Smooth muscle cell (in vitro differentiated cells): ENCODE data around the gene MACF1. TPM values are rescaled to one million over a fixed set of nuclear protein-coding genes. Genes with fewer than 3 reads are reported as not detected.

Source experiments
- DNase-seq: peaks from one replicate; lab custom pipeline; 2025; ENCODE audit not compliant: unreplicated experiment; lab: John Stamatoyannopoulos, UW
- H2AFZ ChIP-seq: fragments of 200-600 bp; sonication (generic); 2 replicates; pipeline ENCODE4 v1.6.0; 2016; ENCODE audit warnings: antibody characterized with exemption, low read depth, mild to moderate bottlenecking
- H3F3A ChIP-seq: fragments of 200-600 bp; sonication (generic); 2 replicates; pipeline ENCODE4 v1.6.0; 2017; ENCODE audit warnings: antibody characterized with exemption, low read depth
- H3K27ac ChIP-seq: fragments of 200-600 bp; sonication (generic); 2 replicates; pipeline ENCODE4 v1.5.1; 2016; ENCODE audit warnings: low read depth, mild to moderate bottlenecking
- H3K27me3 ChIP-seq: fragments of 200-600 bp; sonication (generic); 2 replicates; pipeline ENCODE4 v1.6.1; 2016; ENCODE audit warnings: low read depth, mild to moderate bottlenecking
- H3K36me3 ChIP-seq: fragments of 200-600 bp; sonication (generic); 2 replicates; pipeline ENCODE4 v1.5.1; 2016; ENCODE audit warnings: low read depth
- H3K4me1 ChIP-seq: fragments of 200-600 bp; sonication (generic); 2 replicates; pipeline ENCODE4 v1.5.1; 2016; ENCODE audit warnings: low read depth
- H3K4me2 ChIP-seq: fragments of 200-600 bp; sonication (generic); 2 replicates; pipeline ENCODE4 v1.6.0; 2016; ENCODE audit warnings: mild to moderate bottlenecking
- H3K4me3 ChIP-seq: fragments of 200-600 bp; sonication (generic); 2 replicates; pipeline ENCODE4 v1.5.1; 2016; ENCODE audit warnings: mild to moderate bottlenecking
- H3K79me2 ChIP-seq: fragments of 200-600 bp; sonication (generic); 2 replicates; pipeline ENCODE4 v1.6.0; 2016; ENCODE audit warnings: low read depth, mild to moderate bottlenecking
- H3K9ac ChIP-seq: fragments of 200-600 bp; sonication (generic); 2 replicates; pipeline ENCODE4 v1.6.0; 2016; ENCODE audit warnings: low read depth
- H3K9me3 ChIP-seq: fragments of 200-600 bp; sonication (generic); replicated peaks from 2 replicates; pipeline ENCODE4 v1.5.1; 2016; ENCODE audit warnings: low read depth
- H4K20me1 ChIP-seq: fragments of 200-600 bp; sonication (generic); 2 replicates; pipeline ENCODE4 v1.6.0; 2016; ENCODE audit warnings: low read depth
- WGBS: methylation state at CpG from one replicate; pipeline ENCODE4 v1.1.7; 2016; ENCODE audit warnings: low lambda C conversion rate; 5-methylcytosine and 5-hydroxymethylcytosine counted together
- polyA plus RNA-seq: library from polyadenylated mRNA; unstranded; fragments of >200 nt; fragmentation: Nextera tagmentation; extraction: Ambion mirVana; gene quantifications from 2 replicates; pipeline ENCODE4 v1.2.1, GENCODE V29; 2016
- total RNA-seq: library from RNA; depleted of rRNA; stranded (reverse); fragments of >200 nt; gene quantifications from 2 replicates; pipeline ENCODE4 v1.2.3, GENCODE V29; 2014
- TF ChIP-seq, protein P1 (sequence below): fragments of 200-600 bp; sonication (generic); IDR thresholded peaks from 2 replicates; pipeline ENCODE4 v1.5.1; 2017; ENCODE audit warnings: borderline replicate concordance, mild to moderate bottlenecking, antibody characterized with exemption; ENCODE audit not compliant: insufficient read depth, poor library complexity, severe bottlenecking

MACF1 gene
- total and polyA plus RNA-seq, 2 experiments from 2014 or later, result 36.9 to 195 TPM

DNA sequence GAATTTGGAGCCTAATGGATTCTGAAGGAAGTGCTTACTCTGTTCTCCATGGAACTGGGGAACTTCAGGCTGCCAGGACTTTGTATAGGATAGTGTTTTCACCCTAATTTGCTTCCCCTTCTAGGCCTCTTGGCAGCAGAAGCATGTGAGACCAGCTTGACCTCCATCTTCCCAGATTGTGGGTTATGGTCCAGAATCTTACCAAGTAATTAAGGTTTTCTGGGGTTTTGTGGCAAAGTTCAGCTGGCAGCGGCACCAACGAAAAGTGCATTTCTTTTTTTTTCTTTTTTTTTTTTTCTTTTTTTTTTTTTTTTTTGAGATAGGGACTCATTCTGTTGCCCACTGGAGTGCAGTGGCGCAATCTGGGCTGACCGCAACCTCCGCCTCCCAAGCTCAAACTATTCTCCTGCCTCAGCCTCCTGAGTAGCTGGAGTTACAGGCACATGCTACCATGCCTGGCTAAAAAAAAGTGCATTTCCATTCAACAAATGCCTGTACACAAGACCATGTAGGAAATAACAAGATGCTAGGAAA lies 283.6 kb downstream of the MACF1 start:
- H3K27ac ChIP-seq, result no peak overlapping the region
- H3K4me3 ChIP-seq, result no peak overlapping the region
- no peak overlapping the region for H3K9ac ChIP-seq
- H3K4me2 ChIP-seq, result no peak overlapping the region
- H3K9me3 ChIP-seq, result no peaks in the 10 kb centered on the region
- peaks cover 20% of the 10 kb centered on the region for H4K20me1 ChIP-seq
- no peak overlapping the region for H2AFZ ChIP-seq
- TF ChIP-seq, protein P1, sequence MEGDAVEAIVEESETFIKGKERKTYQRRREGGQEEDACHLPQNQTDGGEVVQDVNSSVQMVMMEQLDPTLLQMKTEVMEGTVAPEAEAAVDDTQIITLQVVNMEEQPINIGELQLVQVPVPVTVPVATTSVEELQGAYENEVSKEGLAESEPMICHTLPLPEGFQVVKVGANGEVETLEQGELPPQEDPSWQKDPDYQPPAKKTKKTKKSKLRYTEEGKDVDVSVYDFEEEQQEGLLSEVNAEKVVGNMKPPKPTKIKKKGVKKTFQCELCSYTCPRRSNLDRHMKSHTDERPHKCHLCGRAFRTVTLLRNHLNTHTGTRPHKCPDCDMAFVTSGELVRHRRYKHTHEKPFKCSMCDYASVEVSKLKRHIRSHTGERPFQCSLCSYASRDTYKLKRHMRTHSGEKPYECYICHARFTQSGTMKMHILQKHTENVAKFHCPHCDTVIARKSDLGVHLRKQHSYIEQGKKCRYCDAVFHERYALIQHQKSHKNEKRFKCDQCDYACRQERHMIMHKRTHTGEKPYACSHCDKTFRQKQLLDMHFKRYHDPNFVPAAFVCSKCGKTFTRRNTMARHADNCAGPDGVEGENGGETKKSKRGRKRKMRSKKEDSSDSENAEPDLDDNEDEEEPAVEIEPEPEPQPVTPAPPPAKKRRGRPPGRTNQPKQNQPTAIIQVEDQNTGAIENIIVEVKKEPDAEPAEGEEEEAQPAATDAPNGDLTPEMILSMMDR, result no peak
- DNase-seq, result no peak
- peaks cover 3% of the 10 kb centered on the region for H3K4me1 ChIP-seq
- H3K27me3 ChIP-seq, result peaks cover 28% of the 10 kb centered on the region
- no peaks in the 10 kb centered on the region for H3K79me2 ChIP-seq
- peaks cover 38% of the 10 kb centered on the region for H3K36me3 ChIP-seq
- 100% methylated on average over 5 of the region's 5 CpGs for WGBS
- H3F3A ChIP-seq, result peaks cover 7% of the 10 kb centered on the region

DNA sequence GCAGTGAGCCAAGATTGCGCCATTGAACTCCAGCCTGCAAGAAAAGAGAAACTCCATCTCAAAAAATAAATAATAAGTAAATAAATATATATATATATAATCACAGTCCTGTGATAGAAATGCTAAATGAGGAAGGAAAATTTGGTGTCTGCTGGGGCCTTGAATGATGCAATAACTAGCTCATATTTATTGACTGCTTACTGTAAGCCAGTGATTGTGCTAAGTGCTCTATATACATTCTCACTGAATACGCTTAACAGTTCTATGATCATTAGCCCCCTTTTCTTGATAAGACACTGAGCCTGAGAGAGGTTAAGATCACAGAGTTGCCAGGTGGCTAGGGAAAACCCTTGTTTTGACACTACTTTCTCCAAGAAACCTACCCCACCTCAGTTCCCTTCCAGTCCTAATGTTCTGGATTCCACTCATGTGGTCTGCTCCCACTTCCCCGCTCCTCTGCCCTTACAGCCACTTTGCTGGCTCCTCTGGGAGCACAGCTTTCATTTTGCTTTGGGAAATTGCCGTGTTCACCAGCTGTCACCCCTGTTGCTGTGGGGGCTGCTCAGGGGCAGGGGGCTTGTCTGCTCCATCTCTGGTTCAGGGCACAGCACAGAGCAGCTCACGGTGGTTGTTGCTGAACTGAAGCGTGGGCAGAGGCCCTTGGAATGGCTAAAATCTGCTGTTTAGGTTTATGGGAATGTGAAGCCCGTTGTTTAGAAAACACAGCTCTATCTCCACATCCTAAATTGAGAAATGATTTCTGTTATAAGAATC lies 284.5 kb downstream of the MACF1 start:
- 61% methylated on average over 7 of the region's 7 CpGs for WGBS
- peaks cover 38% of the 10 kb centered on the region for H3K36me3 ChIP-seq
- TF ChIP-seq, protein P1, result no peak

DNA sequence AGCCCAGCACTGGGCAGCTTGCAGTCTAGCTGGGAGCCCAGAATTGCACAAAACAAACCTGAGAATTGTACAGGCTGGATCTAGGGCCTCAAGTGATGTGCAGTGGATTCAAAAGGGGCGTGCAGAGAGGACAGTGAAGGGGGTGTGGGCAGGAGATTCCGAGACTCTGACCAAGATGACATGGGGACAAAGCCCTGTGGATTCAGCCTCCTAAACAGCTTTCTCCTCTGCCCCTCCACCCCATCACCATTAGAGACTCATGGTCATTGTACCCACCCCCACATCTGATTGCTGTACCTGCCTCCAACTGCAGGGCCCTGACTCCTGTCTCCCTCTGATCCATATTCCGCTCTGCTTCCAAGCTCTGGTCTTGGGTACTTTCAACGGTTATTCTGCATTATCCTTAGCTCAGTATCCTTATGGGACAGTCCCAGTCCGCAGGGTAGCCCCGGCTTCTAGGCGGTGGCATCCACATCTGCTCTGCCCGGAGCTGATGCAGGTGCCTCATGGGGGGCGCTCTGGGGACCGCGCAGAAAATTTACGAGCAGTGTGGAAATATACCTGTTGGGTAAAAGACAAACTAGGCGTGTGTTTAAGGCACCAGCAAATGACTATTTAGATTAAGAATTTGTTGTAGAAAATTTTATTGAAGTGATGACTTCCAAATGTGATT lies 285.2 kb downstream of the MACF1 start:
- peaks cover 7% of the 10 kb centered on the region for H3F3A ChIP-seq
- H2AFZ ChIP-seq, result no peak overlapping the region
- H4K20me1 ChIP-seq, result peaks cover 9% of the 10 kb centered on the region
- H3K79me2 ChIP-seq, result no peaks in the 10 kb centered on the region
- H3K36me3 ChIP-seq, result peaks cover 31% of the 10 kb centered on the region
- 81% methylated on average over 13 of the region's 13 CpGs for WGBS
- H3K9ac ChIP-seq, result no peak overlapping the region
- no peak for DNase-seq
- no peak overlapping the region for H3K4me3 ChIP-seq
- H3K4me1 ChIP-seq, result peaks cover 3% of the 10 kb centered on the region
- peaks cover 42% of the 10 kb centered on the region for H3K27me3 ChIP-seq
- H3K9me3 ChIP-seq, result no peaks in the 10 kb centered on the region
- TF ChIP-seq, protein P1, result no peak
- no peak overlapping the region for H3K27ac ChIP-seq
- H3K4me2 ChIP-seq, result no peak overlapping the region

More for the DNA sequence above, 284.5 kb downstream of the MACF1 start:
- Histone ChIP-seq H4K20me1 (peaks cover 15% of the 10 kb centered on the region), H3K4me1 (peaks cover 3% of the 10 kb centered on the region), H3K79me2 (no peaks in the 10 kb centered on the region), H3K4me2 (no peak overlapping the region), H3K27ac (no peak overlapping the region), H3K9me3 (no peaks in the 10 kb centered on the region), H2AFZ (no peak overlapping the region), H3F3A (peaks cover 7% of the 10 kb centered on the region), H3K9ac (no peak overlapping the region), H3K4me3 (no peak overlapping the region), H3K27me3 (peaks cover 35% of the 10 kb centered on the region)
- no peak for DNase-seq
